B cell (primary cell): ENCODE measurements around the gene RIOK2. TPM values are rescaled to one million over a fixed set of nuclear protein-coding genes. Genes with fewer than 3 reads are reported as not detected.

ENCODE experiments used
- ATAC-seq: fragments of 200-7000 bp; cut with Tn5 transposase; one replicate; pipeline ENCODE4 v1.10.0; 2021; ENCODE audit warnings: low read depth, mild to moderate bottlenecking, moderate number of reproducible peaks, moderate library complexity
- CTCF ChIA-PET: fragments of 350-600 bp; sonication (Branson Sonifier 250); formaldehyde crosslinking; loops from one replicate; lab custom pipeline; 2021; ENCODE audit warnings: antibody characterized with exemption, inconsistent platforms; lab: Charles Lee
- POLR2A ChIA-PET: fragments of 350-600 bp; sonication (Branson Sonifier 250); formaldehyde crosslinking; loops from one replicate; lab custom pipeline; 2021; ENCODE audit warnings: antibody characterized with exemption; lab: Charles Lee
- DNase-seq: peaks from one replicate; pipeline ENCODE4 v3.0.0; 2013
- H2AFZ ChIP-seq: 2 replicates; pipeline ENCODE4 v1.6.1; 2012; ENCODE audit warnings: mild to moderate bottlenecking, low read depth, low read length; ENCODE audit not compliant: insufficient read depth, poor library complexity, severe bottlenecking
- H3K27ac ChIP-seq, 2 donors: 1 replicate in 1 of 2; 2 replicates in 1 of 2; pipeline ENCODE4 v1.5.1; 2012 to 2013; ENCODE audit warnings: low read length in 2 of 2, mild to moderate bottlenecking in 2 of 2, moderate library complexity in 1 of 2
- H3K27me3 ChIP-seq, 4 experiments: fragments of 200-600 bp in 1 of 4; sonication (generic) in 1 of 4; replicated peaks in 1 of 4; 1 replicate in 2 of 4; 2 replicates in 2 of 4; pipeline versions ENCODE4 v1.6.1 to v1.7.0; 2013 to 2016; ENCODE audit warnings: low read length in 3 of 4, mild to moderate bottlenecking in 2 of 4, mixed read lengths in 1 of 4, moderate library complexity in 1 of 4; ENCODE audit not compliant: insufficient read depth in 4 of 4, control insufficient read depth in 3 of 4; ENCODE audit errors: control extremely low read depth in 1 of 4
- H3K36me3 ChIP-seq, 2 experiments: replicated peaks in 1 of 2; 1 replicate in 1 of 2; 2 replicates in 1 of 2; pipeline versions ENCODE4 v1.6.1 to v1.7.1; 2013; ENCODE audit warnings: low read length in 1 of 2; ENCODE audit not compliant: insufficient read depth in 2 of 2, control insufficient read depth in 1 of 2; ENCODE audit errors: control extremely low read depth in 1 of 2, extremely low read depth in 1 of 2
- H3K4me1 ChIP-seq, 2 donors: fragments of 200-600 bp in 1 of 2; sonication (generic) in 1 of 2; 1 replicate in 1 of 2; 2 replicates in 1 of 2; pipeline versions ENCODE4 v1.5.1 to v1.6.1; 2013 to 2017; ENCODE audit warnings: low read length in 2 of 2; ENCODE audit not compliant: control insufficient read depth in 2 of 2, insufficient read depth in 2 of 2
- H3K4me2 ChIP-seq: replicated peaks from 2 replicates; pipeline ENCODE3; 2012; ENCODE audit warnings: mild to moderate bottlenecking, low read depth, low read length; ENCODE audit not compliant: poor library complexity, severe bottlenecking
- H3K4me3 ChIP-seq, 5 experiments: fragments of 200-600 bp in 1 of 5; sonication (generic) in 1 of 5; 1 replicate in 3 of 5; 2 replicates in 2 of 5; pipeline versions ENCODE4 v1.5.1 to v1.7.0; 2011 to 2016; ENCODE audit warnings: low read length in 4 of 5, mild to moderate bottlenecking in 4 of 5, low read depth in 2 of 5, control low read depth in 1 of 5, moderate library complexity in 1 of 5; ENCODE audit not compliant: insufficient read depth in 1 of 5; ENCODE audit errors: control extremely low read depth in 1 of 5, extremely low read depth in 1 of 5
- H3K79me2 ChIP-seq: fragments of 200-600 bp; sonication (generic); one replicate; pipeline ENCODE4 v1.6.0; 2016; ENCODE audit warnings: low read length; ENCODE audit not compliant: control insufficient read depth, insufficient read depth
- H3K9ac ChIP-seq: fragments of 200-600 bp; sonication (generic); 2 replicates; pipeline ENCODE4 v1.6.1; 2017; ENCODE audit warnings: mild to moderate bottlenecking, low read length, moderate library complexity
- H3K9me3 ChIP-seq, 3 donors: one replicate each; pipeline versions ENCODE4 v1.6.1 to v1.7.1; 2013; ENCODE audit warnings: low read length in 2 of 3; ENCODE audit not compliant: control insufficient read depth in 2 of 3, insufficient read depth in 1 of 3; ENCODE audit errors: control extremely low read depth in 1 of 3
- H4K20me1 ChIP-seq: 2 replicates; pipeline ENCODE4 v1.6.0; 2012; ENCODE audit warnings: mild to moderate bottlenecking, low read length; ENCODE audit not compliant: insufficient read depth, control insufficient read depth, poor library complexity, severe bottlenecking
- H3K27ac Mint-ChIP-seq: one replicate; pipeline ENCODE4 v1.8.0; 2021; ENCODE audit warnings: mixed read lengths
- H3K27me3 Mint-ChIP-seq: one replicate; pipeline ENCODE4 v1.8.0; 2021; ENCODE audit warnings: mixed read lengths
- H3K4me1 Mint-ChIP-seq: one replicate; pipeline ENCODE4 v1.8.0; 2021; ENCODE audit warnings: mixed read lengths
- H3K4me3 Mint-ChIP-seq: one replicate; pipeline ENCODE4 v1.8.0; 2021; ENCODE audit warnings: mixed read lengths
- H3K9me3 Mint-ChIP-seq: one replicate; pipeline ENCODE4 v1.8.0; 2022; ENCODE audit warnings: mixed read lengths; ENCODE audit not compliant: insufficient read depth
- EZH2 ChIP-seq: IDR thresholded peaks from 2 replicates; pipeline ENCODE4 v1.6.1; 2012; ENCODE audit warnings: borderline replicate concordance, low read depth, mild to moderate bottlenecking, moderate library complexity, low read length; ENCODE audit not compliant: insufficient read depth, poor library complexity, severe bottlenecking
- WGBS: methylation state at CpG from one replicate; pipeline ENCODE4 v1.1.5; 2013; ENCODE audit warnings: missing lambda C conversion rate; ENCODE audit not compliant: insufficient coverage; 5-methylcytosine and 5-hydroxymethylcytosine counted together
- intact Hi-C: fragments of 100-400 bp; cut with micrococcal nuclease; formaldehyde crosslinking; loops from one replicate; pipeline ENCODE4 v1.10.0; 2022
- polyA plus RNA-seq: library from polyadenylated mRNA; depleted of rRNA; stranded (reverse); fragments of >200 nt; gene quantifications from 2 replicates; pipeline ENCODE4 v1.2.3, GENCODE V29; 2012
- total RNA-seq, 2 donors: library from RNA; stranded (reverse); fragments of 120-200 nt in 1 of 2; gene quantifications; 1 replicate in 1 of 2; 2 replicates in 1 of 2; pipeline versions ENCODE4 v1.2.3 to v1.2.4, GENCODE V29; 2013 to 2022
- TF ChIP-seq, protein P1 (sequence below): fragments of 200-600 bp; IDR thresholded peaks from one replicate; pipeline ENCODE4 v1.8.0; 2022; ENCODE audit warnings: antibody characterized with exemption, mild to moderate bottlenecking

RIOK2 gene
- total and polyA plus RNA-seq, 2 donors (not counting 1 experiment from before 2014, with no cell fraction given) = 3.5 to 37.2 TPM

DNA sequence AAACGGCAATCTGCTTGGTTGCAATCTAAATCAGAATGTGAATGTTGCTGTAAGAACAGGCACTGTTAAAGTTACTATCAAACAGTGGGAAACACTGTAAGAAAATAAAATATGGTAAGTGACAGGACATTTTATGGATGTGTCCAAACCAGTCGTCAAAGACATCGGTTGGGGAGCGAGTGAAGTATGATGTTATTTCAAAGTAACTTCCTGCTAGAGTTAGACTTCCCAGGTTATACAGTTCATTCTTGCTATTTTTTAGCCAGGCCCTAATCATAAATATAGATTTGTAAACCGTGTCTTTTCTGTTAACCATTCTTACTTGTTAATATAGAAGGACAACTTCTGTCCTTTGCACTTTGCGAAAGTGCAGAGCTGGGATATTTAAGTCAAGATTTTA, 70.8 kb downstream of the RIOK2 start:
- whole genome bisulfite sequencing = 80% methylated on average over 1 of the region's 6 CpGs
- intact Hi-C loops = no loop called here

DNA sequence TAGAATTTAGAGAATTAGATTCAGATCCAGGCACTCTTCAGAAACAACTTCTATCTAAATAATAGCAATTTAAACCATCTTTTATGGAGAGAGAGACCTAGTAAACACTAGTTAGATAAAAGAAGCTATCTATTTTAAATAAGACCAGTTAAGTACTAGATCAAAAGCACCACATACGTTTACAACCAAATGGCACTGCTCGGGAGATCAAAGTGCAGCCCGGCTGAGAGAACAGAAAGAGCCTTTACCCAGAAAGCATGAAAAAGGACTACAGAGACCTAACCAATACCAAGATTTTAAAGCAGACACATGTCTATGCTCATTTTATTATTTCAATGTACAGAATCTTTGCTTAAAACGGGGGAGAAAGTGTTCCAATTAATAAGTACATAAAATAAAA, 71.4 kb downstream of the RIOK2 start:
- Mint-ChIP-seq H3K27ac (no peak overlapping the region), H3K4me1 (no peaks in the 10 kb centered on the region), H3K4me3 (no peak overlapping the region), H3K9me3 (no peaks in the 10 kb centered on the region), H3K27me3 (peaks cover 6% of the 10 kb centered on the region)
- H3K9me3 ChIP-seq = no peaks in the 10 kb centered on the region
- intact Hi-C loops = no loop called here
- H3K4me3 ChIP-seq = no peak overlapping the region
- ChIA-PET CTCF (interaction anchor here (1.4 kb wide), 1 partner anchor 242 kb away, joined by 5 read pairs; no protein-coding TSS in a partner anchor), POLR2A (no interaction called here)
- H3K9ac ChIP-seq = no peak overlapping the region
- H3K79me2 ChIP-seq = no peaks in the 10 kb centered on the region
- peaks cover 12% of the 10 kb centered on the region for H4K20me1 ChIP-seq
- TF ChIP-seq, protein P1, sequence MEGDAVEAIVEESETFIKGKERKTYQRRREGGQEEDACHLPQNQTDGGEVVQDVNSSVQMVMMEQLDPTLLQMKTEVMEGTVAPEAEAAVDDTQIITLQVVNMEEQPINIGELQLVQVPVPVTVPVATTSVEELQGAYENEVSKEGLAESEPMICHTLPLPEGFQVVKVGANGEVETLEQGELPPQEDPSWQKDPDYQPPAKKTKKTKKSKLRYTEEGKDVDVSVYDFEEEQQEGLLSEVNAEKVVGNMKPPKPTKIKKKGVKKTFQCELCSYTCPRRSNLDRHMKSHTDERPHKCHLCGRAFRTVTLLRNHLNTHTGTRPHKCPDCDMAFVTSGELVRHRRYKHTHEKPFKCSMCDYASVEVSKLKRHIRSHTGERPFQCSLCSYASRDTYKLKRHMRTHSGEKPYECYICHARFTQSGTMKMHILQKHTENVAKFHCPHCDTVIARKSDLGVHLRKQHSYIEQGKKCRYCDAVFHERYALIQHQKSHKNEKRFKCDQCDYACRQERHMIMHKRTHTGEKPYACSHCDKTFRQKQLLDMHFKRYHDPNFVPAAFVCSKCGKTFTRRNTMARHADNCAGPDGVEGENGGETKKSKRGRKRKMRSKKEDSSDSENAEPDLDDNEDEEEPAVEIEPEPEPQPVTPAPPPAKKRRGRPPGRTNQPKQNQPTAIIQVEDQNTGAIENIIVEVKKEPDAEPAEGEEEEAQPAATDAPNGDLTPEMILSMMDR = no peak
- no peak for TF ChIP-seq EZH2
- whole genome bisulfite sequencing = no CpG with 5 or more reads among the region's 4 CpGs
- H3K36me3 ChIP-seq = peaks cover 5 to 7% of the 10 kb centered on the region in 2 experiments
- no peaks in the 10 kb centered on the region for H3K27me3 ChIP-seq
- no peak for ATAC-seq
- H3K4me1 ChIP-seq = no peaks in the 10 kb centered on the region
- H3K4me2 ChIP-seq = no peak overlapping the region
- DNase-seq = no peak
- no peak overlapping the region for H2AFZ ChIP-seq
- H3K27ac ChIP-seq = no peak overlapping the region

More for the DNA sequence above, 70.8 kb downstream of the RIOK2 start:
- Histone ChIP-seq H3K27ac (no peak overlapping the region), H3K4me3 (no peak overlapping the region), H2AFZ (no peak overlapping the region), H4K20me1 (peaks cover 12% of the 10 kb centered on the region), H3K9me3 (no peaks in the 10 kb centered on the region), H3K4me2 (no peak overlapping the region), H3K9ac (no peak overlapping the region), H3K79me2 (no peaks in the 10 kb centered on the region), H3K36me3 (peaks cover 4 to 7% of the 10 kb centered on the region in 2 experiments), H3K27me3 (no peaks in the 10 kb centered on the region), H3K4me1 (no peaks in the 10 kb centered on the region)
- DNase-seq = no peak
- no peak overlapping the region for H3K27ac Mint-ChIP-seq
- H3K9me3 Mint-ChIP-seq = no peaks in the 10 kb centered on the region
- no peak for ATAC-seq
- ChIA-PET CTCF (no interaction called here), POLR2A (no interaction called here)
- no peaks in the 10 kb centered on the region for H3K4me1 Mint-ChIP-seq
- TF ChIP-seq, protein P1 = no peak
- no peak for TF ChIP-seq EZH2
- H3K27me3 Mint-ChIP-seq = peaks cover 3% of the 10 kb centered on the region
- H3K4me3 Mint-ChIP-seq = no peak overlapping the region
